ENCODE data around the gene RAMP1.

RAMP1 gene

GRCh38 chr2:237932731-237933131, 73.3 kb downstream of the RAMP1 start:
- Histone ChIP-seq H3K4me1 (peaks cover 5% of the 10 kb centered on the region), H3K9me3 (no peaks in the 10 kb centered on the region), H3K36me3 (no peaks in the 10 kb centered on the region), H3K27me3 (no peaks in the 10 kb centered on the region), H3K4me3 (ENCODE audit: low read depth, low read length) (no peak overlapping the region)
- TF ChIP-seq, protein P1, sequence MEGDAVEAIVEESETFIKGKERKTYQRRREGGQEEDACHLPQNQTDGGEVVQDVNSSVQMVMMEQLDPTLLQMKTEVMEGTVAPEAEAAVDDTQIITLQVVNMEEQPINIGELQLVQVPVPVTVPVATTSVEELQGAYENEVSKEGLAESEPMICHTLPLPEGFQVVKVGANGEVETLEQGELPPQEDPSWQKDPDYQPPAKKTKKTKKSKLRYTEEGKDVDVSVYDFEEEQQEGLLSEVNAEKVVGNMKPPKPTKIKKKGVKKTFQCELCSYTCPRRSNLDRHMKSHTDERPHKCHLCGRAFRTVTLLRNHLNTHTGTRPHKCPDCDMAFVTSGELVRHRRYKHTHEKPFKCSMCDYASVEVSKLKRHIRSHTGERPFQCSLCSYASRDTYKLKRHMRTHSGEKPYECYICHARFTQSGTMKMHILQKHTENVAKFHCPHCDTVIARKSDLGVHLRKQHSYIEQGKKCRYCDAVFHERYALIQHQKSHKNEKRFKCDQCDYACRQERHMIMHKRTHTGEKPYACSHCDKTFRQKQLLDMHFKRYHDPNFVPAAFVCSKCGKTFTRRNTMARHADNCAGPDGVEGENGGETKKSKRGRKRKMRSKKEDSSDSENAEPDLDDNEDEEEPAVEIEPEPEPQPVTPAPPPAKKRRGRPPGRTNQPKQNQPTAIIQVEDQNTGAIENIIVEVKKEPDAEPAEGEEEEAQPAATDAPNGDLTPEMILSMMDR (IDR thresholded peaks at IDR 0.05; ENCODE audit: low read depth, low read length), result no peak
- no peak for DNase-seq

- Histone ChIP-seq H3K27me3 (no peaks in the 10 kb centered on the region), H3K4me3 (ENCODE audit: low read depth, low read length) (no peak overlapping the region), H3K4me1 (peaks cover 5% of the 10 kb centered on the region), H3K9me3 (no peaks in the 10 kb centered on the region), H3K36me3 (no peaks in the 10 kb centered on the region)
- no peak for DNase-seq
- TF ChIP-seq, protein P1 (IDR thresholded peaks at IDR 0.05; ENCODE audit: low read depth, low read length), result no peak
These were observed 74.8 kb downstream of the RAMP1 start for GRCh38 chr2:237934186-237934585.

- peaks cover 5% of the 10 kb centered on the region for H3K4me1 ChIP-seq
- TF ChIP-seq, protein P1 (IDR thresholded peaks at IDR 0.05; ENCODE audit: low read depth, low read length), result no peak
- no peak for DNase-seq
- H3K4me3 ChIP-seq (ENCODE audit: low read depth, low read length), result no peak overlapping the region
- no peaks in the 10 kb centered on the region for H3K36me3 ChIP-seq
- no peaks in the 10 kb centered on the region for H3K27me3 ChIP-seq
- H3K9me3 ChIP-seq, result no peaks in the 10 kb centered on the region
These were observed 76.5 kb downstream of the RAMP1 start for GRCh38 chr2:237935740-237936452.

- Histone ChIP-seq H3K9me3 (no peaks in the 10 kb centered on the region), H3K4me1 (no peaks in the 10 kb centered on the region), H3K36me3 (no peaks in the 10 kb centered on the region), H3K27me3 (no peaks in the 10 kb centered on the region), H3K4me3 (ENCODE audit: low read depth, low read length) (no peak overlapping the region)
- no peak for DNase-seq
- TF ChIP-seq, protein P1 (IDR thresholded peaks at IDR 0.05; ENCODE audit: low read depth, low read length), result no peak
These were observed 79.8 kb downstream of the RAMP1 start for GRCh38 chr2:237939251-237939650.

DNA sequence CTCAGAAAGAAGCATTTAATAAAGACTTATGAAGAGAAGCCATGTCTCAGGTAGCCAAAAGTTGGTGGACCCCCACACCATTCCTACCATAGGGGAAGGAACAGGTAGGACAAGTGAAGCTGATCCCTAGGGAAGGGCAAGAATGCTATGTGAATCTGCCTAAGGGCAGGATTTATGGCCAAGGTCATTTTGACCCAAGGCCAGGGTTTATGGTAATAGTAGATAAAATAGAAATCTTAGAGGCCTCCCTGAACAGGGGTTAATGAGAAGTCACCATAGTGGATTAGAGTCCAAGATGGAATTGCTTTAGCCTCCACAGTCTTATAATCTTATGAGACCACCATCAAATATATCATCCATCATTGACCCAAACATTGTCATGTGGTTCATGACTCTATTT, 81.4 kb downstream of the RAMP1 start:
- Histone ChIP-seq H3K9me3 (no peaks in the 10 kb centered on the region), H3K27me3 (no peaks in the 10 kb centered on the region), H3K36me3 (no peaks in the 10 kb centered on the region), H3K4me3 (ENCODE audit: low read depth, low read length) (no peak overlapping the region), H3K4me1 (no peaks in the 10 kb centered on the region)
- no peak for DNase-seq
- TF ChIP-seq, protein P1 (IDR thresholded peaks at IDR 0.05; ENCODE audit: low read depth, low read length), result no peak

DNA sequence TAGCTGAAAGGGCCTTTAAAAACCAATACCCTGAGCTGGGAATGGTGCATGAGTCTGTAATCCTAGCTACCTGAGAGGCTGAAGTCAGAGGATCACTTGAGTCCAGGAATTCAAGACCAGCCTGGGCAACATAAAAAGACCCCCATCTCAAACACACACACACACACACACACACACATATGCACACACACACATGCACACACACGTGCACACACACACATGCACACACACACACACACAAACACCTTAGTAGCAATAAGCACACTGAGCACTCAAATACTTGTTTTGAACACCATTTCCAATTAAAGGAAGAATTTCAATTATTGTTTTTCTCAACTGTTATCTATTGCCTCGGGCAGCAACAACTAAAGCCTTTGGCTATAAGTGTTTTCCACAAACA, 81.8 kb downstream of the RAMP1 start:
- DNase-seq, result no peak
- Histone ChIP-seq H3K9me3 (no peaks in the 10 kb centered on the region; the same call in 1 of the 2 replicates), H3K36me3 (no peaks in the 10 kb centered on the region), H3K4me1 (no peaks in the 10 kb centered on the region), H3K4me3 (ENCODE audit: low read depth, low read length) (no peak overlapping the region), H3K27me3 (no peaks in the 10 kb centered on the region)
- TF ChIP-seq, protein P1 (IDR thresholded peaks at IDR 0.05; ENCODE audit: low read depth, low read length), result no peak
